Measurements from ENCODE around the gene GOLGA7B.

Gene GOLGA7B

GRCh38 chr10:97849687-97850402 is at the start of gene GOLGA7B:
Gene GOLGA7B (plus strand): TSS chr10:97849843. CDS start chr10:97850304, 461 bp downstream.
- DNase-seq (ENCODE audit: low read depth), result peak; percentile 14

GRCh38 chr10:97800474-97800873 is 49.2 kb upstream of the GOLGA7B start:
- DNase-seq (ENCODE audit: low read depth), result no peak

GRCh38 chr10:97801422-97801821 is 48.2 kb upstream of the GOLGA7B start:
- no peak for DNase-seq (ENCODE audit: low read depth)

GRCh38 chr10:97805096-97805884 is 44.4 kb upstream of the GOLGA7B start:
- no peak for DNase-seq (ENCODE audit: low read depth)

- no peak for DNase-seq (ENCODE audit: low read depth)
Observed at GRCh38 chr10:97805949-97806348, 43.7 kb upstream of the GOLGA7B start.

GRCh38 chr10:97810446-97810845 is 39.2 kb upstream of the GOLGA7B start:
- no peak for DNase-seq (ENCODE audit: low read depth)

GRCh38 chr10:97811958-97812357 is 37.7 kb upstream of the GOLGA7B start:
- no peak for DNase-seq (ENCODE audit: low read depth)

GRCh38 chr10:97812696-97813095 is 36.9 kb upstream of the GOLGA7B start:
- DNase-seq (ENCODE audit: low read depth), result no peak

GRCh38 chr10:97813311-97813710 is 36.3 kb upstream of the GOLGA7B start:
- no peak for DNase-seq (ENCODE audit: low read depth)

- no peak for DNase-seq (ENCODE audit: low read depth)
Observed at GRCh38 chr10:97814996-97815395, 34.6 kb upstream of the GOLGA7B start.

GRCh38 chr10:97816609-97817008 is 33.0 kb upstream of the GOLGA7B start:
- DNase-seq (ENCODE audit: low read depth), result no peak

GRCh38 chr10:97818572-97818971 is 31.1 kb upstream of the GOLGA7B start:
- DNase-seq (ENCODE audit: low read depth), result no peak

GRCh38 chr10:97820096-97820704 is 29.4 kb upstream of the GOLGA7B start:
- no peak for DNase-seq (ENCODE audit: low read depth)

- peak; percentile 40 for DNase-seq (ENCODE audit: low read depth)
Observed at GRCh38 chr10:97821308-97822038, 28.2 kb upstream of the GOLGA7B start.

GRCh38 chr10:97822261-97822687 is 27.4 kb upstream of the GOLGA7B start:
- DNase-seq (ENCODE audit: low read depth), result no peak

- DNase-seq (ENCODE audit: low read depth), result no peak
Observed at GRCh38 chr10:97823734-97824133, 25.9 kb upstream of the GOLGA7B start.

GRCh38 chr10:97825020-97825760 is 24.5 kb upstream of the GOLGA7B start:
- DNase-seq (ENCODE audit: low read depth), result no peak

- DNase-seq (ENCODE audit: low read depth), result no peak
Observed at GRCh38 chr10:97826892-97827291, 22.8 kb upstream of the GOLGA7B start.

GRCh38 chr10:97827702-97828291 is 21.8 kb upstream of the GOLGA7B start:
- DNase-seq (ENCODE audit: low read depth), result no peak

GRCh38 chr10:97828721-97829120 is 20.9 kb upstream of the GOLGA7B start:
- no peak for DNase-seq (ENCODE audit: low read depth)

- DNase-seq (ENCODE audit: low read depth), result no peak
Observed at GRCh38 chr10:97830064-97830463, 19.6 kb upstream of the GOLGA7B start.
